GM12873 (cell line): Measurements from ENCODE around the gene SH2B3.

ENCODE experiments used
- CTCF ChIP-seq: IDR thresholded peaks from 2 replicates; pipeline ENCODE4 v1.5.1; 2012; ENCODE audit warnings: low read depth, mild to moderate bottlenecking, moderate library complexity, low read length, control low read depth; ENCODE audit not compliant: insufficient read depth; ENCODE audit errors: missing control alignments

The SH2B3 gene

GRCh38 chr12:111441107-111441928 lies 35.6 kb downstream of the SH2B3 start:
- no peak for TF ChIP-seq CTCF

- no peak for TF ChIP-seq CTCF
Observed at GRCh38 chr12:111442301-111443045, 36.8 kb downstream of the SH2B3 start.

- no peak for TF ChIP-seq CTCF
Observed at GRCh38 chr12:111443086-111443485, 37.4 kb downstream of the SH2B3 start.

GRCh38 chr12:111443586-111443985 lies 37.9 kb downstream of the SH2B3 start:
- TF ChIP-seq CTCF: no peak

GRCh38 chr12:111444314-111444924 lies 38.7 kb downstream of the SH2B3 start:
- no peak for TF ChIP-seq CTCF

GRCh38 chr12:111444925-111445725 lies 39.4 kb downstream of the SH2B3 start:
- TF ChIP-seq CTCF: no peak
